Ureter (tissue), 1 donor: ENCODE data around the gene SDR42E2. TPM values are rescaled to one million over a fixed set of nuclear protein-coding genes. Genes with fewer than 3 reads are reported as not detected.

Experiments used
- total RNA-seq: library from RNA; stranded (reverse); gene quantifications from one replicate; pipeline ENCODE4 v1.2.4, GENCODE V29; 2023
- donor health status: DM: yes; HTN: yes; CAD: no.

SDR42E2 gene
- total RNA-seq, 1 donor from 2014 or later, result 0.18 TPM

Other genes with a start within 250 kb of the SDR42E2 start
- gene UQCRC2, start 209.1 kb upstream of the SDR42E2 start, total RNA-seq, result 283 TPM
- gene PDZD9, start 161.4 kb upstream of the SDR42E2 start, total RNA-seq, result not detected
- 19.7 TPM for gene MOSMO, start 154.4 kb upstream of the SDR42E2 start, total RNA-seq
- 0.31 TPM for gene VWA3A, start 70.0 kb upstream of the SDR42E2 start, total RNA-seq
- 52.7 TPM for gene EEF2K, start 43.8 kb downstream of the SDR42E2 start, total RNA-seq
- 87.9 TPM for gene POLR3E, start 134.9 kb downstream of the SDR42E2 start, total RNA-seq
- gene CDR2, start 212.1 kb downstream of the SDR42E2 start, total RNA-seq, result 50.1 TPM